ENCODE data around the gene MANBA.

- TF ChIP-seq POLR2A (IDR thresholded peaks at IDR 0.05) = no peak
- no peak for TF ChIP-seq CTCF (IDR thresholded peaks at IDR 0.05)
Observed at GRCh38 chr4:102696758-102697157, 64.0 kb downstream of the MANBA start.
